HepG2 (cell line): ENCODE results near the gene APRT. TPM values are rescaled to one million over a fixed set of nuclear protein-coding genes. Genes with fewer than 3 reads are reported as not detected.

Source experiments
- ATF7 ChIP-seq, 2 experiments: fragments of 450-650 bp in 1 of 2; sonication (generic) in 1 of 2; formaldehyde crosslinking in 1 of 2; IDR thresholded peaks; 2 replicates each; pipeline versions ENCODE4 v1.4.0 to v1.6.1; 2016 to 2020; ENCODE audit warnings: antibody characterized with exemption in 1 of 2, mild to moderate bottlenecking in 1 of 2, missing genetic modification reagents in 1 of 2
- BCL6 ChIP-seq: IDR thresholded peaks from 2 replicates; pipeline ENCODE4 v1.6.1; 2016; ENCODE audit warnings: missing genetic modification reagents, missing compliant biosample characterization
- GABPB1 ChIP-seq: IDR thresholded peaks from 2 replicates; pipeline ENCODE4 v1.6.1; 2016; ENCODE audit warnings: mild to moderate bottlenecking, missing genetic modification reagents, moderate library complexity, missing compliant biosample characterization
- NFKB2 ChIP-seq: sonication (generic); formaldehyde crosslinking; IDR thresholded peaks from 2 replicates; pipeline ENCODE4 v1.4.0; 2020; ENCODE audit warnings: missing genetic modification reagents, borderline replicate concordance
- NFRKB ChIP-seq: fragments of 450-650 bp; IDR thresholded peaks from 2 replicates; pipeline ENCODE4 v1.6.1; 2017
- PHF5A ChIP-seq: IDR thresholded peaks from one replicate; pipeline ENCODE4 v1.6.1; 2018; ENCODE audit warnings: low read depth, missing genetic modification reagents; ENCODE audit not compliant: unreplicated experiment
- PRPF4 ChIP-seq: fragments of 200-400 bp; formaldehyde crosslinking; IDR thresholded peaks from 2 replicates; pipeline ENCODE4 v1.6.1; 2016; ENCODE audit warnings: low read length, low read depth; ENCODE audit not compliant: poor library complexity, severe bottlenecking
- U2AF1 ChIP-seq: fragments of 200-400 bp; formaldehyde crosslinking; optimal IDR thresholded peaks from 2 replicates; pipeline ENCODE3; 2017; ENCODE audit warnings: mild to moderate bottlenecking, low read depth, low read length
- ZBED4 ChIP-seq: sonication (generic); formaldehyde crosslinking; IDR thresholded peaks from 2 replicates; pipeline ENCODE4 v1.4.0; 2020; ENCODE audit warnings: missing genetic modification reagents, borderline replicate concordance
- ZFP36L2 ChIP-seq: sonication (generic); formaldehyde crosslinking; IDR thresholded peaks from 2 replicates; pipeline ENCODE4 v1.4.0; 2020; ENCODE audit warnings: missing genetic modification reagents
- ZFP41 ChIP-seq: sonication (generic); formaldehyde crosslinking; IDR thresholded peaks from 2 replicates; pipeline ENCODE4 v1.4.0; 2020; ENCODE audit warnings: mild to moderate bottlenecking, missing genetic modification reagents, borderline replicate concordance
- ZNF124 ChIP-seq: sonication (generic); formaldehyde crosslinking; IDR thresholded peaks from 2 replicates; pipeline ENCODE4 v1.4.0; 2020; ENCODE audit warnings: missing genetic modification reagents
- ZNF138 ChIP-seq: sonication (generic); formaldehyde crosslinking; IDR thresholded peaks from 2 replicates; pipeline ENCODE4 v1.5.0; 2020; ENCODE audit warnings: mild to moderate bottlenecking, low read depth, missing genetic modification reagents
- ZNF230 ChIP-seq: sonication (generic); formaldehyde crosslinking; IDR thresholded peaks from 2 replicates; pipeline ENCODE4 v1.4.0; 2020; ENCODE audit warnings: mild to moderate bottlenecking, missing genetic modification reagents
- ZNF264 ChIP-seq: sonication (generic); formaldehyde crosslinking; IDR thresholded peaks from 2 replicates; pipeline ENCODE4 v1.4.0; 2020; ENCODE audit warnings: missing genetic modification reagents
- ZNF282 ChIP-seq: fragments of 450-650 bp; IDR thresholded peaks from 2 replicates; pipeline ENCODE4 v1.6.1; 2018; ENCODE audit not compliant: partially characterized antibody
- ZNF552 ChIP-seq: sonication (generic); formaldehyde crosslinking; IDR thresholded peaks from 2 replicates; pipeline ENCODE4 v1.9.0; 2022; ENCODE audit warnings: missing genetic modification reagents, mild to moderate bottlenecking, borderline replicate concordance
- ZNF670 ChIP-seq: sonication (generic); formaldehyde crosslinking; IDR thresholded peaks from 2 replicates; pipeline ENCODE4 v1.8.0; 2022; ENCODE audit warnings: mild to moderate bottlenecking, missing genetic modification reagents, borderline replicate concordance
- ZNF737 ChIP-seq: sonication (generic); formaldehyde crosslinking; IDR thresholded peaks from 2 replicates; pipeline ENCODE4 v1.5.0; 2020; ENCODE audit warnings: missing genetic modification reagents, mild to moderate bottlenecking, borderline replicate concordance
- ZNF746 ChIP-seq: sonication (generic); formaldehyde crosslinking; IDR thresholded peaks from 2 replicates; pipeline ENCODE4 v1.8.0; 2022; ENCODE audit warnings: mild to moderate bottlenecking, missing genetic modification reagents
- ZNF781 ChIP-seq: sonication (generic); formaldehyde crosslinking; IDR thresholded peaks from 2 replicates; pipeline ENCODE4 v1.5.1; 2020; ENCODE audit warnings: borderline replicate concordance, mild to moderate bottlenecking, missing genetic modification reagents; ENCODE audit errors: not compliant biosample characterization
- ZNF782 ChIP-seq: sonication (generic); formaldehyde crosslinking; IDR thresholded peaks from 2 replicates; pipeline ENCODE4 v1.4.0; 2020; ENCODE audit warnings: missing genetic modification reagents, mild to moderate bottlenecking, borderline replicate concordance
- polyA plus RNA-seq, 8 experiments: library from polyadenylated mRNA; depleted of rRNA in 3 of 8; stranded (reverse) in 7 of 8; unstranded in 1 of 8; fragments of >200 nt; fragmentation: Illumina TruSeq in 4 of 8; extraction: Trizol in 4 of 8; gene quantifications; 2 replicates each; pipeline versions ENCODE4 v1.2.1 to v1.2.3, GENCODE V29; 2011 to 2016; ENCODE audit warnings: low read depth in 4 of 8, missing spikeins in 1 of 8, mixed read lengths in 1 of 8; ENCODE audit not compliant: insufficient read depth in 1 of 8
- total RNA-seq, 5 experiments: library from RNA; depleted of rRNA; stranded (reverse); fragments of >200 nt; fragmentation: Illumina TruSeq; extraction: Trizol; gene quantifications; 2 replicates each; pipeline ENCODE4 v1.2.3, GENCODE V29; 2016; ENCODE audit warnings: low read depth in 1 of 5
- TF ChIP-seq, protein P1 (sequence below): sonication (generic); formaldehyde crosslinking; IDR thresholded peaks from 2 replicates; pipeline ENCODE4 v1.5.1; 2020; ENCODE audit warnings: mild to moderate bottlenecking, missing genetic modification reagents, borderline replicate concordance
- TF ChIP-seq, protein P2 (sequence below): IDR thresholded peaks from 2 replicates; pipeline ENCODE4 v1.6.1; 2018; ENCODE audit warnings: missing genetic modification reagents, mild to moderate bottlenecking, missing compliant biosample characterization

The APRT gene
- total and polyA plus RNA-seq, 2 of the 13 experiments (the other 11 are each of a cell fraction or from before 2014, with no cell fraction given), result 155 to 242 TPM

GRCh38 chr16:88811769-88812512 lies at the start of gene APRT (continued):
- TF ChIP-seq NFKB2 (CRISPR knock-in tag) (peak; percentile 83), ZNF124 (CRISPR knock-in tag) (no peak), ZFP36L2 (CRISPR knock-in tag) (no peak), NFRKB (no peak), ZNF264 (CRISPR knock-in tag) (no peak), BCL6 (CRISPR knock-in tag) (0 out of 2 replicates have a peak, but pooled peaks have one; percentile 3), ZNF230 (CRISPR knock-in tag) (peak; percentile 84), ZNF782 (CRISPR knock-in tag) (peak; percentile 60), PRPF4 (no peak), ZNF552 (CRISPR knock-in tag) (peak; percentile 76; the same call in 1 of the 2 replicates), ZFP41 (no peak; the same call in 1 of the 2 replicates), ZNF737 (CRISPR knock-in tag) (no peak), ZNF282 (no peak), ZNF746 (CRISPR knock-in tag) (0 out of 2 replicates have a peak, but pooled peaks have one; percentile 37), U2AF1 (peak; percentile 52), ZNF138 (peak; percentile 53; the same call in 1 of the 2 replicates), ZNF670 (CRISPR knock-in tag) (peak; percentile 90; the same call in 1 of the 2 replicates), GABPB1 (CRISPR knock-in tag) (peak; percentile 88), ZNF781 (CRISPR knock-in tag) (peak; percentile 78), ZBED4 (CRISPR knock-in tag) (peak; percentile 57; the same call in 1 of the 2 replicates), ATF7 (IDR thresholded peaks at IDR 0.05) (no peak), ATF7 (CRISPR knock-in tag; IDR thresholded peaks at IDR 0.05) (0 out of 2 replicates have a peak, but pooled peaks have one; percentile 31), PHF5A (peak; percentile 67)
- TF ChIP-seq, protein P1, sequence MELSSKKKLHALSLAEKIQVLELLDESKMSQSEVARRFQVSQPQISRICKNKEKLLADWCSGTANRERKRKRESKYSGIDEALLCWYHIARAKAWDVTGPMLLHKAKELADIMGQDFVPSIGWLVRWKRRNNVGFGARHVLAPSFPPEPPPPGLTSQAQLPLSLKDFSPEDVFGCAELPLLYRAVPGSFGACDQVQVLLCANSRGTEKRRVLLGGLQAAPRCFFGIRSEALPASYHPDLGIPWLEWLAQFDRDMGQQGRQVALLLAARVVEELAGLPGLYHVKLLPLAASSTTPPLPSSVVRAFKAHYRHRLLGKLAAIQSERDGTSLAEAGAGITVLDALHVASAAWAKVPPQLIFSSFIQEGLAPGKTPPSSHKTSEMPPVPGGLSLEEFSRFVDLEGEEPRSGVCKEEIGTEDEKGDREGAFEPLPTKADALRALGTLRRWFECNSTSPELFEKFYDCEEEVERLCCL, result peak; percentile 25; the same call in 1 of the 2 replicates
- TF ChIP-seq, protein P2, sequence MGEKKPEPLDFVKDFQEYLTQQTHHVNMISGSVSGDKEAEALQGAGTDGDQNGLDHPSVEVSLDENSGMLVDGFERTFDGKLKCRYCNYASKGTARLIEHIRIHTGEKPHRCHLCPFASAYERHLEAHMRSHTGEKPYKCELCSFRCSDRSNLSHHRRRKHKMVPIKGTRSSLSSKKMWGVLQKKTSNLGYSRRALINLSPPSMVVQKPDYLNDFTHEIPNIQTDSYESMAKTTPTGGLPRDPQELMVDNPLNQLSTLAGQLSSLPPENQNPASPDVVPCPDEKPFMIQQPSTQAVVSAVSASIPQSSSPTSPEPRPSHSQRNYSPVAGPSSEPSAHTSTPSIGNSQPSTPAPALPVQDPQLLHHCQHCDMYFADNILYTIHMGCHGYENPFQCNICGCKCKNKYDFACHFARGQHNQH (CRISPR knock-in tag), result peak; percentile 42
